Gastrocnemius medialis (tissue), 4 donors: ENCODE results near the gene CEP72.

Source experiments
- CTCF ChIP-seq, 5 experiments: fragments of 450-650 bp in 3 of 5; fragments of 200-600 bp in 2 of 5; sonication (generic) in 2 of 5; IDR thresholded peaks in 4 of 5; conservative IDR thresholded peaks in 1 of 5; 1 replicate in 4 of 5; 2 replicates in 1 of 5; pipeline ENCODE4 v1.5.1; 2016 to 2019; ENCODE audit warnings: antibody characterized with exemption in 5 of 5, mild to moderate bottlenecking in 3 of 5, moderate library complexity in 3 of 5
- POLR2A ChIP-seq, 2 donors: fragments of 450-650 bp; IDR thresholded peaks; one replicate each; pipeline ENCODE4 v1.6.1; 2017; ENCODE audit warnings: antibody characterized with exemption in 2 of 2, mild to moderate bottlenecking in 2 of 2, moderate library complexity in 2 of 2

DNA sequence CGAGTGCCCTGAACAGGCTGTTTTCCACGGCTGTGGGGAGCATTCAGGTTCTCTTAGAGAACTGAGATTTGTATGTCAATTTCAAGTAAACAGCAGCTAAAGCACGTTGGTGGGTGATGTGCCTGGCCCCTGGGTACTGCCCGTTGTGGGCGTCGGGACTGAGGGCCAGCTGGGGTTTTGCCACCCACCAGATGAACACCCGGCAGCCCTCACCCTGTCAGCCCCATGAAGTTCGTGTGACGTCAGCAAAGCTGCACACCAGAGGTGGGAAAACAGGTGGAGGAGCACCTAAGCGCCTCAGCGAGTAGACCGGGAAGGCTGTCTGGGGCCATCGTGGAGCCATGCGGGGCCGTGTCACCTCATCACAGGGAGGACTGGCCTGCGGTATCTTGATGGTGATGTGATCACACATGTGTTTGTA lies 9.2 kb downstream of the CEP72 start:
- TF ChIP-seq CTCF (IDR thresholded peaks at IDR 0.05 in 4 of 5, conservative IDR thresholded peaks at IDR 0.05 in 1 of 5) (no peak), POLR2A (IDR thresholded peaks at IDR 0.05) (no peak)
